ENCODE results near the gene TMEM52B.
"Not testable (repeated sequence)": the region's sequence is repeated elsewhere in the genome, so short reads cannot be mapped to it uniquely, and the experiment has no call there.

TMEM52B gene

GRCh38 chr12:10171973-10172728, 6.7 kb upstream of the TMEM52B start, which contains the start of gene OLR1:
OLR1 (minus strand) TSS chr12:10172132; CDS start chr12:10172077, 55 bp downstream.
- no peak for DNase-seq

DNA sequence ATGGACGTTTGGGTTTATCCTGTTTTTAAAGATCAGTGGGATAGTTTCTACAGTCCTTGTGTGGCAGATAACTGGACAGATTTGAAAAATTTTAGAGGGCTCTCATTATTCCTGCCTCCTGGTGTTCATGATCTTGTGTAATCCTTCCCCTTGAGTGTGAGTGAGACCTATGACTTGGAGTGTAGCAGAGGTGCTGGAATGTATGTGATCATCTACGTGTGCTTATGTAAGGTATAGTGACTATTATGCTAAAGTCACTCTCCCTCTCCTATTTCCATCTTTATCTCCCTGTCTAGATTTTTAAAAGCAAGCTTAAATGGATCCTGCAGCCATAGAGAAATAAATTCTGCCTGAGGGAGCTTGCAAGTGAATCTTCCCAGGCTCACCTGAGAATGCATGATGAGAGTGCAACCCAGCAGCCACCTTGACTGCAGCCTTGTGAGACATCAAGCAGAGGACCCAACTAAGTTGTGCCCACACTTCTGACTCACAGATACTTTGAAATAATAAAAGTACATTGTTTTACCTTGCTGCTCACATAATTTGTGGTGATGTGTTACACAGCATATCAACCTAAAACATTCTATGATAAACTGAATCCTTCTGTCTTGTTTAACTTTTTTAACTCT, 3.7 kb upstream of the TMEM52B start:
- no peak for DNase-seq

DNA sequence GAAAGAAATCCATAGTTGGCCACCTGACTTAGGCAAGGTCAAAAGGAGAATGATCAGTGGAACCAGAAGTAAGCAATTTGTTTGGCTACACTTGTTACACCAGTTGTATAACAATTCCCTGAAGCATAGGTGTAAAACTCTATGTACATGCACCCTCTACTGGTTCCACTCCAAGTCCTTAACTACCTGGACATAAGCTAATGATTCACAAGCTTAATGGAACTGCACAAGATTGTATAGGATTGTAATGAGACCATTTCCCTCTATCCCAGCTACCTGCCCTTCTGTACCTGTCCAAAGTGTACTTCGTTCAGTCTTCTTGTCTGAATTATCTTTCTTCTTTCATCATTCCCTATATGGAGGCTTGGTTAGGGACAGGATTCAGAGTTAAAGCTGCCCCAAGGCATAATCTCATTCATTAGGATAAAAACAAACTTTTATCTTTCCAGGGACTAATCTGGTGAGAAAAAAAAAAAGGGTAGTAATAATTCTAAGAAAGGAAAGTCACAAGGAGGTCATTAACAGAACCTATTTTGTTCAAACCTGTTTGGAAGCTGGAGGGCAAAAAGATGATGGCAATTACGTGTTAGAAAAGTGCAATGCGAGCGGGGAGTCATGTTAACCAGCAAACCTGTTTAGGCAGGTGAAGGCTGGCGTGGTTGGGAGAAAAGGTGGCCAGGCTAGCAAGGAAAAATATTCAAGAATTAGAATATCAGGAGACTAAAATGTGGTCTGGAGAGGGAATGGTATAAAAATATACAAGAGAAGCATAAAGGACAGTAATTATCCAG, 2.8 kb upstream of the TMEM52B start:
- no peak for DNase-seq

DNA sequence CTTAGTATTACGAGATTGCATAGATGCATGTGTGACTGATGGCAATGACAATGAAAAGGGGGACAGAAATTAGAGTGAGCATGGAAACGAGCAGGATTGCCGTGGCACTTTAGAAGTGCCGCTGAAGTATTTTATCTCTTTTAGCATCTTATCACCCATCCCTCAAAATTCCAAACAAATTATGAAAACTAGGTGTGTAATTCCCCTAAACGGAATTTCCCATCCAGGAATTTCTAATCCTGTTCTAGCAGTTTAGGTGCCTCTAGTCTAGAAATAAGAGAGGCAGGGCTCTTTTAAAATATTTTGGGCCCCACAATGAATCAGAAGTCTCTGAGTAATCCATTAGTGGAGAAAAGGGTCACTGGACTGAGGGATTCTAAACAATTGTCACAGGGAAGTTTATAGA, 947 bp downstream of the TMEM52B start:
- no peak for DNase-seq

DNA sequence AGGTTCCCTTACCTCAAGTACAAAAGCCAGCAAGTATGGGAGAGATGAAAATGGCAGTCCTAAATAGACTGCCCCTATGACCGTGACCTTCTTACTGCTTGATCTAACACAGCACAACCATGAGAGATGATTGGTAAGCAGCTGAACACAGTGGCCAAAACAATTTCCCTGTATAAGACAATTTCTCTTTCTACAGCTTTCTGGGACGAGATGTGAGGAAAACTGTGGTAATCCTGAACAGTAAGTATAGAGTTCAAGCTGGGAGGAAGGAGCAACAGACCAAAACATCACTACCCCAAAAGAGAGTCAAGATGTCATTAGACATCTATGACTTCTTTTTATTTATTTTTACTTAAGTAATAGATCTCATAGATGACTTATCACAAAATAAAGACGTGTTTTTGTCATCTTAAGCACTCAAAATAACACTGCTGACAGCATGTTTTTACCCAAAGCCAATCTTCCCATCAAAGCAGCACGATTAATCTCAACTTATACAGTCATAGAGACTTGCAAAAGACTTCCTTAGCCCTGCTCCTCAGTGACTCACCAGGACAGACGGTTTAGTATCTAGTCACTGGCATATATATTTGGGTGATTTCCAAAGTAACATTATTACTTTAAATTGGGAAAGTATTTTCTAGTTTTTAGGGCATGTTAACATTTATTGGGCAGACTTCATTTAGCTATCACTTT, 3.7 kb downstream of the TMEM52B start:
- no peak for DNase-seq

- no peak for DNase-seq
These were observed 5.5 kb downstream of the TMEM52B start for GRCh38 chr12:10184261-10184843.

- no peak for DNase-seq
These were observed 7.5 kb downstream of the TMEM52B start for GRCh38 chr12:10186299-10186698.

- not testable (repeated sequence) for DNase-seq
These were observed 8.1 kb downstream of the TMEM52B start for GRCh38 chr12:10186958-10187357.

DNA sequence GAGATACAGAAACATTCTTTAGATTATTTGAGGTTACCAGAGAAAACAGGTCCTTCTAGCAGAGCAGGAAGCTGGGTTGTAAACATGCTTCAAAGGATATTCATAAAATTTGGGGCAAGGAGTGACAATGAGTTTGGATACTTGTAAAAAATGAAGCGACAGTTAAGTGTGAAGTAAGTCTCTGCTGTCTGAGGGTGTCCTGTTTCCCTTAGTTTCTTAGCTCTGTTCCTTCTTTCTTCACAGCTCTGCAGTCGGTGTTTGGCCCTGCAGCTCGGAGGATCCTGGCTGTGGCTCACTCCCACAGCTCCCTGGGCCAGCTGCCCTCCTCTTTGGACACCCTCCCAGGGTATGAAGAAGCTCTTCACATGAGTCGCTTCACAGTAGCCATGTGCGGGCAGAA, 10.8 kb downstream of the TMEM52B start:
- no peak for DNase-seq

DNA sequence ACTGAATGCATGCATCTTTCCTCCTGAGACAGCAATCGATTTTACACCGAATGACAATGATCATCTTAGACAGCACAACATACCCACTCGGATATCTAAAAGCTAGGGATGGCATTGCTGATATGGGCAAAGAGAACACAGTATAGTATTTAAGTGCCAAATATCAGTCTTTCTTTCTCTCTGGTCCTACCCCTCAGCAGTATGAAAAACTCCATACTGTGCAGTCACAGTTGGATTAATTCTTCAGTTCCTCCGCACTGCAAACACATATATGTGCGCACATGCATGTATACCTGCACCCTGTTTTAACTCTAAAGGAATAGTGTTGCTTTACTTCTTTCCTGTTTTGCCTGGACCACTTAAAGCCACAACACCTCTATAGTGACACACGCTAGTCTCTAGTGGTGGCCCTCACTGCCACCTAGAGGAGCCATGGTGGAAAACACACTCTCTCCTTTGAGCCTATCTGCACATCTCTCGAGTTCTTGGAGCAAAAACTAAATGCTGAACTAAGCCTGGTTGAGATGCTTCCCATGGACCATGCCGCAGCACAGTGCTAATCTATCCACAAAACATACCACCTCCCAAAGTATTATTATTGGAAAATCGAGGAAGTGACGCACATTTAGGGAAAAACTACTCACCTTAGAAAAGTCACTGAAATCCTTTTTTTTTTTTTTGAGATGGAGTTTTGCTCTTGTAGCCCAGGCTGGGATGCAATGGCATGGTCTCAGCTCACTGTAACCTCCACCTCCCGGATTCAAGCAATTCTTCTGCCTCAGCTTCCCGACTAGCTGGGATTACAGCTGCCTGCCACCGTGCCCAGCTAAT, 11.9 kb downstream of the TMEM52B start:
- DNase-seq = no peak

DNA sequence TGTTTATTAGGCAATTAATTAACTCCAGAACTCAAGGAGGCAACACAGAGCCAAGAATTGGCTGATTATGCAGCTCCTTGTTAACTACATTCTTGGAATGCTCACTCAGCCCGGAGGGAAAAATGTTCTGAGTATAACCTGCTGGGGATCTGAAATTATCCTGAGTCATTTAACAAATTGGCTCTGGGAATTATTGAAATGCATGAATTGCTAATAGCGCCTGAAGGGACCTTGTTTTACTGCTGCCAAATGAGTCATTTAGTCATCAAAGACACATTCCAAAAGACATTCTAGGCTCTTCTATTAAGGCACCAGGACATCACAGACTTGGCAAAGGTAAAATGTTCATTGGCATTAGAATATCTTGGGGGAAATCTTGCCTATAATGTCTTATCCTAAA, 13.0 kb downstream of the TMEM52B start:
- DNase-seq = no peak

DNA sequence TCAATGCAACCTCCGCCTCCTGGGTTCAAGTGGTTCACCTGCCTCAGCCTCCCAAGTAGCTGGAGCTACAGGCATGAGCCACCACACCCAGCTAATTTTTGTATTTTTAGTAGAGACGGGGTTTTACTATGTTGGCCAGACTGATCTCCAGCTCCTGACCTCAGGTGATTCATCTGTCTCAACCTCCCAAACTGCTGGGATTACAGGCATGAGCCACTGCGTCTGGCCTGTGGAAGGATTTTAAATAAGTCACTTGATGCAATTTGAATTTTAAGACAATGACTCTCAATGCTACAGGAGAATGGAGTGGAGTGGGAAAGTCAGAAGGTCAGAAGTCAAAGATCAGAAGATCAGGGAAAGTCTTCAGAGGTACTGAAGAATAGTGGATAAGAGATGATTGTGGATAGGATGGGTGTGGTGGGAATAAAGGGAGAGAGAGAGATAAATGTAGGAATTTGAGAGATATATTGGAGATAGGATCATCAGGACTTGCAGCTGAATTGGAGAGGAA, 15.4 kb downstream of the TMEM52B start:
- DNase-seq = no peak

DNA sequence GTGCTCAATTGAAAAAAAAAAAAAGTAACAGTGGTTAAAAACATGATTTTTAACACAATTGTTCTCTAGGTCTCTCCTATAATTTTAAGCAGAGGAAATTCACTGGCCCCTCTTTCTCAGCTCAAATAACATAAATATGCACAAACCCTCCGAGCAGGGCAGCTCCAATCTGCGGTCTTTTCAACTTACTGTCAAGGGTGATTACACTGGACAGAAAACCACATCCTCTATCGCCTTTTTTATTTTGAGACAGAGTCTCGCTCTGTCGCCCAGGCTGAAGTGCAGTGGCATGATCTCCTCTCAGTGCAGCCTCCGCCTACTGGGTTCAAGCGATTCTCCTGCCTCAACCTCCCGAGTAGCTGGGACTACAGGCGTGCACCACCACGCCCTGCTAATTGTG, 17.4 kb downstream of the TMEM52B start:
- DNase-seq = no peak

GRCh38 chr12:10197879-10198278, 19.0 kb downstream of the TMEM52B start:
- no peak for DNase-seq

DNA sequence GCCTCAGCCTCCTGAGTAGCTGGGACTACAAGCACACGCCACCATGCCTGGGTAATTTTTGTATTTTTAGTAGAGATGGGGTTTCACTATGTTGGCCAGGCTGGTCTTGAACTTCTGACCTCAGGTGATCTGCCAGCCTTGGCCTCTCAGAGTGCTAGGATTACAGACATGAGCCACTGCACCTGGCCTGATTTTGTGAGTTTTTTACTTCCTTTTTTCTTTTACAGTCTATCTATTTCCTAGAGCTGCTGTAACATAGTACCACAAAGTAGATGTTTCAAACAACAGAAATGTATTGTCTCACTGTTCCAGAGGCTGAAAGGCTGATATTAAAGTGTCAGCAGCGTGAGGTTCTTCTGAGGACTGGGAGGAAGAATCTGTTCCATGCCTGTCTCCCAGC, 25.7 kb downstream of the TMEM52B start:
- not testable (repeated sequence) for DNase-seq

GRCh38 chr12:10205220-10205807, 26.5 kb downstream of the TMEM52B start:
- DNase-seq = no peak

GRCh38 chr12:10207136-10207535, 28.3 kb downstream of the TMEM52B start:
- no peak for DNase-seq

GRCh38 chr12:10210225-10210624, 31.4 kb downstream of the TMEM52B start:
- no peak for DNase-seq

- no peak for DNase-seq
These were observed 32.5 kb downstream of the TMEM52B start for GRCh38 chr12:10211101-10211939.

Data from NCI-H2081 treated with DMSO at 0.1 percent for 48 hours (cell line).